Neural crest cell (in vitro differentiated cells): ENCODE results near the gene SERAC1. TPM values are rescaled to one million over a fixed set of nuclear protein-coding genes. Genes with fewer than 3 reads are reported as not detected.

Experiments used
- DNase-seq: peaks from one replicate; pipeline ENCODE4 v3.0.0; 2021; ENCODE audit warnings: low read depth, mixed read lengths, low spot score
- H3K27ac Mint-ChIP-seq: one replicate; pipeline ENCODE4 v1.8.0; 2021; ENCODE audit warnings: mild to moderate bottlenecking, mixed read lengths; ENCODE audit not compliant: unreplicated experiment
- H3K27me3 Mint-ChIP-seq: 2 replicates; pipeline ENCODE4 v1.8.0; 2021; ENCODE audit warnings: low read depth, mild to moderate bottlenecking, mixed read lengths
- H3K36me3 Mint-ChIP-seq: 2 replicates; pipeline ENCODE4 v1.8.0; 2021; ENCODE audit warnings: low read depth, mild to moderate bottlenecking, mixed read lengths
- H3K4me1 Mint-ChIP-seq: 2 replicates; pipeline ENCODE4 v1.8.0; 2021; ENCODE audit warnings: mixed read lengths
- H3K4me3 Mint-ChIP-seq: one replicate; pipeline ENCODE4 v1.8.0; 2021; ENCODE audit warnings: mild to moderate bottlenecking, mixed read lengths
- H3K9me3 Mint-ChIP-seq: 2 replicates; pipeline ENCODE4 v1.8.0; 2021; ENCODE audit warnings: mixed read lengths
- total RNA-seq: library from RNA; stranded (reverse); gene quantifications from 2 replicates; pipeline ENCODE4 v1.2.1, GENCODE V29; 2021
- TF ChIP-seq, protein P1 (sequence below): fragments of 200-600 bp; sonication (generic); conservative IDR thresholded peaks from 2 replicates; pipeline ENCODE4 v1.5.0; 2021; ENCODE audit warnings: antibody characterized with exemption, mild to moderate bottlenecking

The SERAC1 gene
- total RNA-seq, 1 donor from 2014 or later: 11.3 TPM

DNA sequence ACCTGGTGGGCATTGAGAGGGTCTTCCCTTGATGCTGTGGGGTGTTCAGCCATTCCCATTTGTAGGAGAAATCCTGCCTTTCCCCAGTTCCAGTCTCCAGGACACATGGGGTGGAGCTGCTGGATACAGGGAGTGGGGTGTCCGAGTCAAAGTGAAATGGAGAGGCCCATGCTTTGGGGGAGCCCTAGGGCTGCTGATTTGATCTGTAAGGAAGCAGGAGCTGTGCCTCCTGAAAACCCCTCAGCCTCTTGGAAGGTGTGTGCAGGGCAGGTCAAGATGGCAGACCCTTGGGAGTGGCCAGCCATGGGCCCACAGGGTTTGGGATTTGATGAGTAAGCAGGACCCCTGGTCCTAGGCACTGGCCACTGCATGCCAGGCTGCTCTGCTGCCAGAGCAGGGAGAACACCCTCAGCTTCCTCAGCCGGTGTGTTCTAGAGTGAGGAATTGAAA is 82.0 kb downstream of the SERAC1 start:
- Mint-ChIP-seq H3K4me3 (no peak overlapping the region), H3K36me3 (no peaks in the 10 kb centered on the region), H3K27me3 (no peaks in the 10 kb centered on the region), H3K9me3 (no peaks in the 10 kb centered on the region), H3K27ac (no peak overlapping the region), H3K4me1 (no peaks in the 10 kb centered on the region)
- DNase-seq: no peak
- TF ChIP-seq, protein P1, sequence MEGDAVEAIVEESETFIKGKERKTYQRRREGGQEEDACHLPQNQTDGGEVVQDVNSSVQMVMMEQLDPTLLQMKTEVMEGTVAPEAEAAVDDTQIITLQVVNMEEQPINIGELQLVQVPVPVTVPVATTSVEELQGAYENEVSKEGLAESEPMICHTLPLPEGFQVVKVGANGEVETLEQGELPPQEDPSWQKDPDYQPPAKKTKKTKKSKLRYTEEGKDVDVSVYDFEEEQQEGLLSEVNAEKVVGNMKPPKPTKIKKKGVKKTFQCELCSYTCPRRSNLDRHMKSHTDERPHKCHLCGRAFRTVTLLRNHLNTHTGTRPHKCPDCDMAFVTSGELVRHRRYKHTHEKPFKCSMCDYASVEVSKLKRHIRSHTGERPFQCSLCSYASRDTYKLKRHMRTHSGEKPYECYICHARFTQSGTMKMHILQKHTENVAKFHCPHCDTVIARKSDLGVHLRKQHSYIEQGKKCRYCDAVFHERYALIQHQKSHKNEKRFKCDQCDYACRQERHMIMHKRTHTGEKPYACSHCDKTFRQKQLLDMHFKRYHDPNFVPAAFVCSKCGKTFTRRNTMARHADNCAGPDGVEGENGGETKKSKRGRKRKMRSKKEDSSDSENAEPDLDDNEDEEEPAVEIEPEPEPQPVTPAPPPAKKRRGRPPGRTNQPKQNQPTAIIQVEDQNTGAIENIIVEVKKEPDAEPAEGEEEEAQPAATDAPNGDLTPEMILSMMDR: no peak

- TF ChIP-seq, protein P1: no peak
- Mint-ChIP-seq H3K9me3 (no peaks in the 10 kb centered on the region), H3K4me1 (no peaks in the 10 kb centered on the region), H3K27me3 (no peaks in the 10 kb centered on the region), H3K36me3 (no peaks in the 10 kb centered on the region), H3K4me3 (no peak overlapping the region), H3K27ac (no peak overlapping the region)
- no peak for DNase-seq
Observed at GRCh38 chr6:158085261-158086053, 82.6 kb downstream of the SERAC1 start.

DNA sequence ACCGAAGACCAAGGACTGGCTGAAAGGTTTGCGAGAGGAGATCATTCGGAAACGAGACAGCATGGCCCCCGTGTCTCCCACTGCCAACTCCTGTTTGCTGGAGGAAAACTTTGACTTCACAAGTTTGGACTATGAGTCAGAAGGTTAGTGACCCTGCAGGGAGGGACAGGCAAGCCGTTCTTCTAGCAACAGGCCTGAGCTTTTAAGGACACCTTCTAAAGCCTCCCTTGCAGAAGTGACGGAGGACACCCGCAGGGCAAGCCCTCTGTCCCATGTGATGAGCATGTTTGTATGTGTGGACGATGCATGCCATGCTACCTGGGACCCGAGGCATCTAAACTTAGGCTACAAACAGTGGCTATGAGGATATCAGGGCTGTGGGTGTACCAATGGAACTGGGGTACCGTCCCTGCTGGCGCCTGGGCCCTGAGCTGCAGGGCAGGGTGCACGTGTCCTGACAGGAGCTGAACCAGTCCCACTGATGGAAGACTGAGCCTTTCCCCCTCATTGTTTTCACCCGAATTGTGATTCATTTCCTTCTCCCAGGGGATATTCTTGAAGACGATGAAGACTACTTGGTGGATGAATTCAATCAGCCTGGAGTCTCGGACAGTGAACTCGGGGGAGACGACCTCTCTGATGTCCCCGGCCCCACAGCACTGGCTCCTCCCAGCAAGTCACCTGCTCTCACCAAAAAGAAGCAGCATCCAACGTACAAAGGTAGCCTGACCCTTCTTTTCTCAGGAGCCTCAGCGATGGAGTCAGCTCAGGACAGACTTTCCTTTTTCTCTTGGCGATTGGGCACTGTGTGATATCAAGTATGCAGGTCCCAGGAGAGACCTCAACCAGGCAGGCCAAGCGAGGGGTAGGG is 84.4 kb downstream of the SERAC1 start:
- H3K4me3 Mint-ChIP-seq: no peak overlapping the region
- no peaks in the 10 kb centered on the region for H3K9me3 Mint-ChIP-seq
- H3K27me3 Mint-ChIP-seq: no peaks in the 10 kb centered on the region
- no peak for DNase-seq
- H3K36me3 Mint-ChIP-seq: no peaks in the 10 kb centered on the region
- no peak overlapping the region for H3K27ac Mint-ChIP-seq
- TF ChIP-seq, protein P1: no peak
- no peaks in the 10 kb centered on the region for H3K4me1 Mint-ChIP-seq

DNA sequence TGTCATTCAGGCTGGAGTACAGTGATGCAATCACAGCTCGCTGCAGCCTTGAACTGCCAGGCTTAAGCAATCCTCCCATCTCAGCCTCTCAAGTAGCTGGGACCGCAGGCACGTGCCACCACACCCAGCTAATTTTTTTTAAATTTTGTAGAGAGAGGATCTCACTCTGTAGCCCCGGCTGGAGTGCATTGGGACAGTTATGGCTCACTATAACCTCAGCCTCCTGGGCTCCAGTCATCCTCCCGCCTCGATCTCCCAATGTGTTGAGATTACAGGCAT is 86.5 kb downstream of the SERAC1 start:
- Mint-ChIP-seq H3K9me3 (no peaks in the 10 kb centered on the region), H3K27me3 (no peaks in the 10 kb centered on the region), H3K4me3 (no peak overlapping the region), H3K27ac (no peak overlapping the region), H3K4me1 (no peaks in the 10 kb centered on the region), H3K36me3 (no peaks in the 10 kb centered on the region)
- no peak for DNase-seq
- TF ChIP-seq, protein P1: no peak

- no peaks in the 10 kb centered on the region for H3K4me1 Mint-ChIP-seq
Observed at GRCh38 chr6:158080849-158081656, 87.0 kb downstream of the SERAC1 start.

More at GRCh38 chr6:158080849-158081656, 87.0 kb downstream of the SERAC1 start:
- Mint-ChIP-seq H3K4me3 (no peak overlapping the region), H3K27ac (peak overlapping the region; percentile 71), H3K9me3 (no peaks in the 10 kb centered on the region), H3K36me3 (no peaks in the 10 kb centered on the region), H3K27me3 (no peaks in the 10 kb centered on the region)
- TF ChIP-seq, protein P1: no peak
- no peak for DNase-seq
